Liver (tissue), 9 donors: Measurements from ENCODE around the gene MRGPRF. TPM values are rescaled to one million over a fixed set of nuclear protein-coding genes. Genes with fewer than 3 reads are reported as not detected.

Experiments
- DNase-seq: peaks from one replicate; pipeline ENCODE4 v3.0.0-alpha.2; 2017; ENCODE audit warnings: low spot score
- H3K27ac ChIP-seq, 2 donors: one replicate each; pipeline ENCODE4 v1.7.0; 2013; ENCODE audit warnings: inconsistent platforms in 2 of 2, low read length in 2 of 2, control low read depth in 1 of 2, low read depth in 1 of 2, mild to moderate bottlenecking in 1 of 2
- H3K27me3 ChIP-seq, 4 donors: one replicate each; pipeline versions ENCODE4 v1.6.1 to v1.7.0; 2013; ENCODE audit warnings: low read length in 3 of 4, inconsistent platforms in 1 of 4, mild to moderate bottlenecking in 1 of 4, moderate library complexity in 1 of 4; ENCODE audit not compliant: control insufficient read depth in 4 of 4, insufficient read depth in 4 of 4
- H3K36me3 ChIP-seq, 4 donors: one replicate each; pipeline versions ENCODE4 v1.6.1 to v1.7.0; 2013; ENCODE audit warnings: low read length in 3 of 4, mild to moderate bottlenecking in 3 of 4, low read depth in 1 of 4, moderate library complexity in 1 of 4; ENCODE audit not compliant: control insufficient read depth in 4 of 4, insufficient read depth in 3 of 4
- H3K4me1 ChIP-seq, 4 donors: one replicate each; pipeline versions ENCODE4 v1.6.1 to v1.7.0; 2013; ENCODE audit warnings: low read length in 3 of 4, mild to moderate bottlenecking in 3 of 4, moderate library complexity in 1 of 4; ENCODE audit not compliant: control insufficient read depth in 4 of 4, insufficient read depth in 4 of 4
- H3K4me3 ChIP-seq, 3 donors: one replicate each; pipeline versions ENCODE4 v1.6.1 to v1.7.0; 2013; ENCODE audit warnings: low read length in 3 of 3, control low read depth in 1 of 3, low read depth in 1 of 3, mild to moderate bottlenecking in 1 of 3
- H3K9ac ChIP-seq, 2 donors: one replicate each; pipeline ENCODE4 v1.7.0; 2013; ENCODE audit warnings: low read length in 2 of 2, mild to moderate bottlenecking in 2 of 2, moderate library complexity in 2 of 2, control low read depth in 1 of 2, low read depth in 1 of 2
- H3K9me3 ChIP-seq, 4 donors: one replicate each; pipeline versions ENCODE4 v1.6.1 to v1.7.0; 2013; ENCODE audit warnings: low read length in 3 of 4; ENCODE audit not compliant: control insufficient read depth in 4 of 4
- EGR1 ChIP-seq, 2 donors: IDR thresholded peaks; 2 replicates each; pipeline ENCODE4 v1.6.1; 2016 to 2018; ENCODE audit warnings: antibody characterized with exemption in 2 of 2, low read depth in 2 of 2
- FOXA1 ChIP-seq: IDR thresholded peaks from 2 replicates; pipeline ENCODE4 v1.6.1; 2016; ENCODE audit warnings: antibody characterized with exemption
- FOXA2 ChIP-seq: IDR thresholded peaks from 2 replicates; pipeline ENCODE4 v1.6.1; 2016; ENCODE audit warnings: antibody characterized with exemption
- GABPA ChIP-seq, 2 donors: IDR thresholded peaks in 1 of 2; conservative IDR thresholded peaks in 1 of 2; 2 replicates each; pipeline ENCODE4 v1.6.1; 2016; ENCODE audit warnings: antibody characterized with exemption in 2 of 2, mild to moderate bottlenecking in 1 of 2, moderate library complexity in 1 of 2
- HNF4A ChIP-seq, 2 donors: conservative IDR thresholded peaks; 2 replicates each; pipeline ENCODE4 v1.6.1; 2016; ENCODE audit warnings: antibody characterized with exemption in 2 of 2, mild to moderate bottlenecking in 2 of 2
- HNF4G ChIP-seq: IDR thresholded peaks from 2 replicates; pipeline ENCODE4 v1.6.1; 2016; ENCODE audit warnings: antibody characterized with exemption
- NR2F2 ChIP-seq: IDR thresholded peaks from 2 replicates; pipeline ENCODE4 v1.6.1; 2016; ENCODE audit warnings: antibody characterized with exemption
- RAD21 ChIP-seq, 2 donors: IDR thresholded peaks; 2 replicates each; pipeline ENCODE4 v1.6.1; 2016; ENCODE audit warnings: antibody characterized with exemption in 2 of 2, mild to moderate bottlenecking in 2 of 2
- RXRA ChIP-seq, 2 donors: IDR thresholded peaks; 2 replicates each; pipeline ENCODE4 v1.6.1; 2017 to 2018; ENCODE audit warnings: antibody characterized with exemption in 2 of 2, mild to moderate bottlenecking in 1 of 2
- SP1 ChIP-seq: IDR thresholded peaks from 2 replicates; pipeline ENCODE4 v1.6.1; 2018; ENCODE audit warnings: antibody characterized with exemption, mild to moderate bottlenecking
- TAF1 ChIP-seq: conservative IDR thresholded peaks from 2 replicates; pipeline ENCODE4 v1.6.1; 2016; ENCODE audit warnings: antibody characterized with exemption, mild to moderate bottlenecking
- YY1 ChIP-seq: IDR thresholded peaks from 2 replicates; pipeline ENCODE4 v1.6.1; 2016; ENCODE audit warnings: antibody characterized with exemption, mild to moderate bottlenecking
- WGBS: extraction: QIAGEN DNeasy Blood & Tissue Kit; methylation state at CpG from one replicate; pipeline ENCODE4 v1.1.7; 2013; 5-methylcytosine and 5-hydroxymethylcytosine counted together
- polyA plus RNA-seq, 2 donors: library from polyadenylated mRNA; stranded (reverse) in 1 of 2; unstranded in 1 of 2; fragments of 200-250 nt in 1 of 2; fragments of >200 nt in 1 of 2; fragmentation: Nextera tagmentation in 1 of 2; extraction: Ambion mirVana in 1 of 2; gene quantifications; one replicate each; pipeline versions ENCODE4 v1.2.1 to v1.2.3, GENCODE V29; 2013 to 2015
- total RNA-seq, 2 donors: library from RNA; depleted of rRNA; stranded (reverse); fragments of >200 nt; gene quantifications; one replicate each; pipeline ENCODE4 v1.2.3, GENCODE V29; 2014
- TF ChIP-seq, protein P1 (sequence below): fragments of 150-350 bp; IDR thresholded peaks from 2 replicates; pipeline ENCODE4 v1.5.1; 2017; ENCODE audit warnings: improper control_type of control experiment, low read depth, low read length; ENCODE audit not compliant: missing input control
- TF ChIP-seq, protein P2 (sequence below): IDR thresholded peaks from 2 replicates; pipeline ENCODE4 v1.6.1; 2016; ENCODE audit warnings: antibody characterized with exemption, mild to moderate bottlenecking
- TF ChIP-seq, protein P3 (sequence below): IDR thresholded peaks from 2 replicates; pipeline ENCODE4 v1.6.1; 2016; ENCODE audit warnings: antibody characterized with exemption
- TF ChIP-seq, protein P4 (sequence below): IDR thresholded peaks from 2 replicates; pipeline ENCODE4 v1.6.1; 2016; ENCODE audit warnings: antibody characterized with exemption
- TF ChIP-seq, protein P5 (sequence below): IDR thresholded peaks from 2 replicates; pipeline ENCODE4 v1.6.1; 2016; ENCODE audit warnings: antibody characterized with exemption
- donor health status: healthy.
- donor health status: healthy.
- donor health status: healthy.
- donor health status: healthy.
- donor health status: healthy.

The MRGPRF gene
- total and polyA plus RNA-seq, 4 donors, result 1.1 to 4.8 (median 2.5) TPM

DNA sequence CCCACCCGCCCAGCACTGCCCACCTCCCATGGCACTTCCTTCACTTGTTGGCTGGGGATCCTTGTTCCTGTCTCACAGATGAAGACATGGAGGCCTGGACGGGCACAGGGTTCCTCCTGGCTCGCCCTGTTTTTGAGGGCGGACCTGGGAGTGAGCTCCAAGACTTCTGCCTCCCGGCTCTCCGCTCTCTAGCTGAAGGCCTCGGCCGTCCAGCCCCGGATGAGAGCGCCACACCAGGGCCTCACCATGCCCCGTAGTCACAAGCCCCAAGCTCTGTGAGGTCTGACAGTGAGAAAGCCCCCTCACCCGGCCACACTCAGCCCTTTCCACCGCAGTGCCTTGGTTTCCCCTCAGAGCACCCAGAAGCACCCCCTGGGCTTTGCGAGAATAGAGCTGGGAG lies 44.8 kb upstream of the MRGPRF start:
- H3K9me3 ChIP-seq, result no peaks in the 10 kb centered on the region
- peaks cover 7 to 33% (median 26%) of the 10 kb centered on the region in 4 donors for H3K4me1 ChIP-seq
- DNase-seq, result no peak
- no peak for TF ChIP-seq NR2F2
- TF ChIP-seq, protein P1, sequence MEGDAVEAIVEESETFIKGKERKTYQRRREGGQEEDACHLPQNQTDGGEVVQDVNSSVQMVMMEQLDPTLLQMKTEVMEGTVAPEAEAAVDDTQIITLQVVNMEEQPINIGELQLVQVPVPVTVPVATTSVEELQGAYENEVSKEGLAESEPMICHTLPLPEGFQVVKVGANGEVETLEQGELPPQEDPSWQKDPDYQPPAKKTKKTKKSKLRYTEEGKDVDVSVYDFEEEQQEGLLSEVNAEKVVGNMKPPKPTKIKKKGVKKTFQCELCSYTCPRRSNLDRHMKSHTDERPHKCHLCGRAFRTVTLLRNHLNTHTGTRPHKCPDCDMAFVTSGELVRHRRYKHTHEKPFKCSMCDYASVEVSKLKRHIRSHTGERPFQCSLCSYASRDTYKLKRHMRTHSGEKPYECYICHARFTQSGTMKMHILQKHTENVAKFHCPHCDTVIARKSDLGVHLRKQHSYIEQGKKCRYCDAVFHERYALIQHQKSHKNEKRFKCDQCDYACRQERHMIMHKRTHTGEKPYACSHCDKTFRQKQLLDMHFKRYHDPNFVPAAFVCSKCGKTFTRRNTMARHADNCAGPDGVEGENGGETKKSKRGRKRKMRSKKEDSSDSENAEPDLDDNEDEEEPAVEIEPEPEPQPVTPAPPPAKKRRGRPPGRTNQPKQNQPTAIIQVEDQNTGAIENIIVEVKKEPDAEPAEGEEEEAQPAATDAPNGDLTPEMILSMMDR, result no peak
- TF ChIP-seq TAF1, result no peak
- no peak for TF ChIP-seq EGR1 (IDR thresholded peaks at IDR 0.05; ENCODE audit: low read depth in 2 of 2)
- no peak for TF ChIP-seq FOXA2
- no peak for TF ChIP-seq HNF4A (conservative IDR thresholded peaks at IDR 0.05)
- TF ChIP-seq SP1, result no peak
- TF ChIP-seq, protein P2, sequence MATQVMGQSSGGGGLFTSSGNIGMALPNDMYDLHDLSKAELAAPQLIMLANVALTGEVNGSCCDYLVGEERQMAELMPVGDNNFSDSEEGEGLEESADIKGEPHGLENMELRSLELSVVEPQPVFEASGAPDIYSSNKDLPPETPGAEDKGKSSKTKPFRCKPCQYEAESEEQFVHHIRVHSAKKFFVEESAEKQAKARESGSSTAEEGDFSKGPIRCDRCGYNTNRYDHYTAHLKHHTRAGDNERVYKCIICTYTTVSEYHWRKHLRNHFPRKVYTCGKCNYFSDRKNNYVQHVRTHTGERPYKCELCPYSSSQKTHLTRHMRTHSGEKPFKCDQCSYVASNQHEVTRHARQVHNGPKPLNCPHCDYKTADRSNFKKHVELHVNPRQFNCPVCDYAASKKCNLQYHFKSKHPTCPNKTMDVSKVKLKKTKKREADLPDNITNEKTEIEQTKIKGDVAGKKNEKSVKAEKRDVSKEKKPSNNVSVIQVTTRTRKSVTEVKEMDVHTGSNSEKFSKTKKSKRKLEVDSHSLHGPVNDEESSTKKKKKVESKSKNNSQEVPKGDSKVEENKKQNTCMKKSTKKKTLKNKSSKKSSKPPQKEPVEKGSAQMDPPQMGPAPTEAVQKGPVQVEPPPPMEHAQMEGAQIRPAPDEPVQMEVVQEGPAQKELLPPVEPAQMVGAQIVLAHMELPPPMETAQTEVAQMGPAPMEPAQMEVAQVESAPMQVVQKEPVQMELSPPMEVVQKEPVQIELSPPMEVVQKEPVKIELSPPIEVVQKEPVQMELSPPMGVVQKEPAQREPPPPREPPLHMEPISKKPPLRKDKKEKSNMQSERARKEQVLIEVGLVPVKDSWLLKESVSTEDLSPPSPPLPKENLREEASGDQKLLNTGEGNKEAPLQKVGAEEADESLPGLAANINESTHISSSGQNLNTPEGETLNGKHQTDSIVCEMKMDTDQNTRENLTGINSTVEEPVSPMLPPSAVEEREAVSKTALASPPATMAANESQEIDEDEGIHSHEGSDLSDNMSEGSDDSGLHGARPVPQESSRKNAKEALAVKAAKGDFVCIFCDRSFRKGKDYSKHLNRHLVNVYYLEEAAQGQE, result no peak
- no peak for TF ChIP-seq GABPA (IDR thresholded peaks at IDR 0.05 in 1 of 2, conservative IDR thresholded peaks at IDR 0.05 in 1 of 2)
- no peak for TF ChIP-seq FOXA1
- TF ChIP-seq RAD21 (IDR thresholded peaks at IDR 0.05), result no peak
- TF ChIP-seq HNF4G, result no peak
- no peak for TF ChIP-seq RXRA (IDR thresholded peaks at IDR 0.05)
- TF ChIP-seq, protein P3, sequence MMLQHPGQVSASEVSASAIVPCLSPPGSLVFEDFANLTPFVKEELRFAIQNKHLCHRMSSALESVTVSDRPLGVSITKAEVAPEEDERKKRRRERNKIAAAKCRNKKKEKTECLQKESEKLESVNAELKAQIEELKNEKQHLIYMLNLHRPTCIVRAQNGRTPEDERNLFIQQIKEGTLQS, result no peak
- no peak for TF ChIP-seq YY1
- no peaks in the 10 kb centered on the region for H3K27me3 ChIP-seq
- H3K9ac ChIP-seq, result no peak overlapping the region
- 89% methylated on average over 14 of the region's 14 CpGs for WGBS
- no peak overlapping the region for H3K4me3 ChIP-seq
- peaks cover 0 to 39% (median 7%) of the 10 kb centered on the region in 4 donors for H3K36me3 ChIP-seq
- H3K27ac ChIP-seq, result no peak overlapping the region

DNA sequence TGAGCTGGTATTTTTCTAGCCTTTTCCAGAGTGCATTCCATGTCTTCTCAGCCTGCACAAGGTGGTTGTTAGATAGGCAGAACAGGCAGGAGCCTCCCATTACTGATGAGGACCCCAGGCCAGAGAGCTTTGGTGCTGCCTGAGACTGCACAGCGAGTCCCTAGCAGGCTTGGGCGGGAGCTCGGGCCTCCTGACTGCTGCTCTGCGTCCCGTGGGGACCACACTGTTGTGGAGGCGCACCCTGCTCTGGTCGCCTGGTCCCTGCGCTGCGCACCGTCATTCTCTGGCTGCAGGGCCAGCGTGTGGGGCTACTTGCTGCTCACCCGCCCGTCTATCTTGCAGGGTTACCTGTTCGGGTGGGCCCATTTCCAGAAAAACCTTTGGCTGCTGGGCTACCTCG lies 44.2 kb upstream of the MRGPRF start:
- H3K9ac ChIP-seq, result no peak overlapping the region
- no peak overlapping the region for H3K27ac ChIP-seq
- H3K27me3 ChIP-seq, result no peaks in the 10 kb centered on the region
- WGBS, result 94% methylated on average over 15 of the region's 15 CpGs
- peaks cover 12 to 38% (median 31%) of the 10 kb centered on the region in 4 donors for H3K4me1 ChIP-seq
- DNase-seq, result no peak
- H3K4me3 ChIP-seq, result no peak overlapping the region
- TF ChIP-seq HNF4G (no peak), SP1 (no peak), TAF1 (no peak), HNF4A (conservative IDR thresholded peaks at IDR 0.05) (no peak), GABPA (IDR thresholded peaks at IDR 0.05 in 1 of 2, conservative IDR thresholded peaks at IDR 0.05 in 1 of 2) (no peak), EGR1 (IDR thresholded peaks at IDR 0.05; ENCODE audit: low read depth in 2 of 2) (no peak), RXRA (IDR thresholded peaks at IDR 0.05) (no peak), FOXA2 (no peak)
- TF ChIP-seq, protein P3, result no peak
- TF ChIP-seq, protein P2, result no peak
- TF ChIP-seq, protein P4, sequence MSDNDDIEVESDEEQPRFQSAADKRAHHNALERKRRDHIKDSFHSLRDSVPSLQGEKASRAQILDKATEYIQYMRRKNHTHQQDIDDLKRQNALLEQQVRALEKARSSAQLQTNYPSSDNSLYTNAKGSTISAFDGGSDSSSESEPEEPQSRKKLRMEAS, result no peak
- TF ChIP-seq, protein P5, sequence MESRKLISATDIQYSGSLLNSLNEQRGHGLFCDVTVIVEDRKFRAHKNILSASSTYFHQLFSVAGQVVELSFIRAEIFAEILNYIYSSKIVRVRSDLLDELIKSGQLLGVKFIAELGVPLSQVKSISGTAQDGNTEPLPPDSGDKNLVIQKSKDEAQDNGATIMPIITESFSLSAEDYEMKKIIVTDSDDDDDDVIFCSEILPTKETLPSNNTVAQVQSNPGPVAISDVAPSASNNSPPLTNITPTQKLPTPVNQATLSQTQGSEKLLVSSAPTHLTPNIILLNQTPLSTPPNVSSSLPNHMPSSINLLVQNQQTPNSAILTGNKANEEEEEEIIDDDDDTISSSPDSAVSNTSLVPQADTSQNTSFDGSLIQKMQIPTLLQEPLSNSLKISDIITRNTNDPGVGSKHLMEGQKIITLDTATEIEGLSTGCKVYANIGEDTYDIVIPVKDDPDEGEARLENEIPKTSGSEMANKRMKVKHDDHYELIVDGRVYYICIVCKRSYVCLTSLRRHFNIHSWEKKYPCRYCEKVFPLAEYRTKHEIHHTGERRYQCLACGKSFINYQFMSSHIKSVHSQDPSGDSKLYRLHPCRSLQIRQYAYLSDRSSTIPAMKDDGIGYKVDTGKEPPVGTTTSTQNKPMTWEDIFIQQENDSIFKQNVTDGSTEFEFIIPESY, result no peak
- H3K9me3 ChIP-seq, result no peaks in the 10 kb centered on the region
- peaks cover 0 to 33% (median 5%) of the 10 kb centered on the region in 4 donors for H3K36me3 ChIP-seq
